ENCODE results near the gene TBC1D22A.

The TBC1D22A gene

DNA sequence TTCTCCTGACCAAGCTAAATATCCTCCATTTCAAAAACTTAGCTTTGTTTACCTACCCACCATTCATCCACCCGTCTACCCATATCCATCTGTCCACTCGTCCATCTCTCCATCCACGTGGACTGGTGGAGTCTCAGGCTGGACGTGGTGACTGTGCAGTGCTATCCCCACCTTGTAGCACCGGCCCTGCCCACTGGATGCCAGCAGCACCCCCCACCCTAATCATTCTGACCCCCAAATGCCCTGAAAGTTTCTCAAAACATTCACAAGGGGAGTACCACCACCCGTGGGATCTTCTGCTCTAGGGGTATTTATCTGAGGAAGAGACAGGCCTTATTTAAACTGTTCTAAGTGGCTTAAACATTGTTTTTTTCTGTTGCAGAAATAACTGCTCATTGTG lies 206.4 kb downstream of the TBC1D22A start:
- Histone ChIP-seq H2AFZ (ENCODE audit: low read length) (no peak overlapping the region), H3K79me2 (ENCODE audit: insufficient read depth, low read length) (no peaks in the 10 kb centered on the region), H3K9me2 (ENCODE audit: low read depth, low read length) (no peaks in the 10 kb centered on the region), H3K9me3 (ENCODE audit: low read length) (no peaks in the 10 kb centered on the region), H3F3A (ENCODE audit: insufficient read depth, low read length) (no peaks in the 10 kb centered on the region), H4K20me1 (ENCODE audit: insufficient read depth, low read length) (no peaks in the 10 kb centered on the region), H3K4me3 (ENCODE audit: low read depth, low read length, poor library complexity, severe bottlenecking) (no peak overlapping the region), H3K36me3 (ENCODE audit: insufficient read depth, low read length) (peaks cover 5% of the 10 kb centered on the region; the same call in 1 of the 2 replicates), H3K9ac (ENCODE audit: low read length) (no peak overlapping the region), H3K4me2 (ENCODE audit: low read length) (no peak overlapping the region), H3K27me3 (ENCODE audit: insufficient read depth, low read length) (no peaks in the 10 kb centered on the region), H3K27ac (ENCODE audit: low read depth, low read length, poor library complexity, severe bottlenecking) (no peak overlapping the region), H3K4me1 (ENCODE audit: insufficient read depth, low read length, severe bottlenecking) (peaks cover 10% of the 10 kb centered on the region)
- TF ChIP-seq EZH2 (IDR thresholded peaks at IDR 0.05; ENCODE audit: borderline replicate concordance, low read length): no peak
- TF ChIP-seq, protein P1, sequence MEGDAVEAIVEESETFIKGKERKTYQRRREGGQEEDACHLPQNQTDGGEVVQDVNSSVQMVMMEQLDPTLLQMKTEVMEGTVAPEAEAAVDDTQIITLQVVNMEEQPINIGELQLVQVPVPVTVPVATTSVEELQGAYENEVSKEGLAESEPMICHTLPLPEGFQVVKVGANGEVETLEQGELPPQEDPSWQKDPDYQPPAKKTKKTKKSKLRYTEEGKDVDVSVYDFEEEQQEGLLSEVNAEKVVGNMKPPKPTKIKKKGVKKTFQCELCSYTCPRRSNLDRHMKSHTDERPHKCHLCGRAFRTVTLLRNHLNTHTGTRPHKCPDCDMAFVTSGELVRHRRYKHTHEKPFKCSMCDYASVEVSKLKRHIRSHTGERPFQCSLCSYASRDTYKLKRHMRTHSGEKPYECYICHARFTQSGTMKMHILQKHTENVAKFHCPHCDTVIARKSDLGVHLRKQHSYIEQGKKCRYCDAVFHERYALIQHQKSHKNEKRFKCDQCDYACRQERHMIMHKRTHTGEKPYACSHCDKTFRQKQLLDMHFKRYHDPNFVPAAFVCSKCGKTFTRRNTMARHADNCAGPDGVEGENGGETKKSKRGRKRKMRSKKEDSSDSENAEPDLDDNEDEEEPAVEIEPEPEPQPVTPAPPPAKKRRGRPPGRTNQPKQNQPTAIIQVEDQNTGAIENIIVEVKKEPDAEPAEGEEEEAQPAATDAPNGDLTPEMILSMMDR (IDR thresholded peaks at IDR 0.05; ENCODE audit: low read length): no peak

GRCh38 chr22:46969491-46969890 lies 207.0 kb downstream of the TBC1D22A start:
- Histone ChIP-seq H3K4me1 (ENCODE audit: insufficient read depth, low read length, severe bottlenecking) (peaks cover 10% of the 10 kb centered on the region), H3K9me3 (ENCODE audit: low read length) (no peaks in the 10 kb centered on the region), H3K36me3 (ENCODE audit: insufficient read depth, low read length) (peaks cover 11% of the 10 kb centered on the region; the same call in 1 of the 2 replicates), H4K20me1 (ENCODE audit: insufficient read depth, low read length) (no peaks in the 10 kb centered on the region), H3F3A (ENCODE audit: insufficient read depth, low read length) (no peaks in the 10 kb centered on the region), H3K4me3 (ENCODE audit: low read depth, low read length, poor library complexity, severe bottlenecking) (no peak overlapping the region), H3K9me2 (ENCODE audit: low read depth, low read length) (no peaks in the 10 kb centered on the region), H3K9ac (ENCODE audit: low read length) (no peak overlapping the region), H3K4me2 (ENCODE audit: low read length) (no peak overlapping the region), H3K27me3 (ENCODE audit: insufficient read depth, low read length) (no peaks in the 10 kb centered on the region), H3K27ac (ENCODE audit: low read depth, low read length, poor library complexity, severe bottlenecking) (no peak overlapping the region), H3K79me2 (ENCODE audit: insufficient read depth, low read length) (no peaks in the 10 kb centered on the region), H2AFZ (ENCODE audit: low read length) (no peak overlapping the region)
- no peak for TF ChIP-seq EZH2 (IDR thresholded peaks at IDR 0.05; ENCODE audit: borderline replicate concordance, low read length)
- TF ChIP-seq, protein P1 (IDR thresholded peaks at IDR 0.05; ENCODE audit: low read length): no peak

- Histone ChIP-seq H3K27ac (ENCODE audit: low read depth, low read length, poor library complexity, severe bottlenecking) (no peak overlapping the region), H3K79me2 (ENCODE audit: insufficient read depth, low read length) (no peaks in the 10 kb centered on the region), H3K36me3 (ENCODE audit: insufficient read depth, low read length) (peaks cover 15% of the 10 kb centered on the region; the same call in 1 of the 2 replicates), H3K4me2 (ENCODE audit: low read length) (no peak overlapping the region), H4K20me1 (ENCODE audit: insufficient read depth, low read length) (no peaks in the 10 kb centered on the region), H3K9me3 (ENCODE audit: low read length) (no peaks in the 10 kb centered on the region), H3K9me2 (ENCODE audit: low read depth, low read length) (no peaks in the 10 kb centered on the region), H3K27me3 (ENCODE audit: insufficient read depth, low read length) (no peaks in the 10 kb centered on the region), H2AFZ (ENCODE audit: low read length) (no peak overlapping the region), H3K4me3 (ENCODE audit: low read depth, low read length, poor library complexity, severe bottlenecking) (no peak overlapping the region), H3K4me1 (ENCODE audit: insufficient read depth, low read length, severe bottlenecking) (peaks cover 10% of the 10 kb centered on the region), H3F3A (ENCODE audit: insufficient read depth, low read length) (no peaks in the 10 kb centered on the region), H3K9ac (ENCODE audit: low read length) (no peak overlapping the region)
- TF ChIP-seq, protein P1 (IDR thresholded peaks at IDR 0.05; ENCODE audit: low read length): no peak
- no peak for TF ChIP-seq EZH2 (IDR thresholded peaks at IDR 0.05; ENCODE audit: borderline replicate concordance, low read length)
Measured at GRCh38 chr22:46969961-46970360, 207.5 kb downstream of the TBC1D22A start.
